ENCODE results near the gene PLEKHM3.

Gene PLEKHM3

GRCh38 chr2:207901829-207902228, 123.5 kb downstream of the PLEKHM3 start:
- no peak for DNase-seq (ENCODE audit: low read depth, low spot score)
- no peak overlapping the region for H3K4me3 ChIP-seq (ENCODE audit: low read depth, low read length)
- in situ Hi-C loops (cut with HindIII; ENCODE audit: low sequenced_read_pairs) = no loop called here
- no peak for TF ChIP-seq CTCF (IDR thresholded peaks at IDR 0.05; ENCODE audit: low read depth, low read length)

GRCh38 chr2:207901401-207901800, 123.9 kb downstream of the PLEKHM3 start:
- TF ChIP-seq CTCF (IDR thresholded peaks at IDR 0.05; ENCODE audit: low read depth, low read length) = no peak
- in situ Hi-C loops (cut with HindIII; ENCODE audit: low sequenced_read_pairs) = no loop called here
- no peak for DNase-seq (ENCODE audit: low read depth, low spot score)

GRCh38 chr2:207898354-207898695, 127.0 kb downstream of the PLEKHM3 start:
- in situ Hi-C loops (cut with HindIII; ENCODE audit: low sequenced_read_pairs) = no loop called here
- DNase-seq (ENCODE audit: low read depth, low spot score) = no peak
- TF ChIP-seq CTCF (IDR thresholded peaks at IDR 0.05; ENCODE audit: low read depth, low read length) = no peak
- no peak overlapping the region for H3K4me3 ChIP-seq (ENCODE audit: low read depth, low read length)

More at GRCh38 chr2:207901401-207901800, 123.9 kb downstream of the PLEKHM3 start:
- no peak overlapping the region for H3K4me3 ChIP-seq (ENCODE audit: low read depth, low read length)

- in situ Hi-C loops (cut with HindIII; ENCODE audit: low sequenced_read_pairs) = no loop called here
Observed at GRCh38 chr2:207897541-207898353, 127.6 kb downstream of the PLEKHM3 start.

GRCh38 chr2:207896525-207897285, 128.6 kb downstream of the PLEKHM3 start:
- H3K4me3 ChIP-seq (ENCODE audit: low read depth, low read length) = no peak overlapping the region
- no peak for DNase-seq (ENCODE audit: low read depth, low spot score)
- peak; percentile 35 for TF ChIP-seq CTCF (IDR thresholded peaks at IDR 0.05; ENCODE audit: low read depth, low read length)
- in situ Hi-C loops (cut with HindIII; ENCODE audit: low sequenced_read_pairs) = no loop called here

More at GRCh38 chr2:207897541-207898353, 127.6 kb downstream of the PLEKHM3 start:
- TF ChIP-seq CTCF (IDR thresholded peaks at IDR 0.05; ENCODE audit: low read depth, low read length) = no peak
- H3K4me3 ChIP-seq (ENCODE audit: low read depth, low read length) = no peak overlapping the region
- no peak for DNase-seq (ENCODE audit: low read depth, low spot score)

- in situ Hi-C loops (cut with HindIII; ENCODE audit: low sequenced_read_pairs) = no loop called here
- H3K4me3 ChIP-seq (ENCODE audit: low read depth, low read length) = no peak overlapping the region
- no peak for TF ChIP-seq CTCF (IDR thresholded peaks at IDR 0.05; ENCODE audit: low read depth, low read length)
- no peak for DNase-seq (ENCODE audit: low read depth, low spot score)
Observed at GRCh38 chr2:207895274-207895860, 130.0 kb downstream of the PLEKHM3 start.

All from astrocyte of the spinal cord (primary cell).